Stimulated activated effector memory CD8-positive, alpha-beta T cell treated with anti-CD3 and anti-CD28 coated beads, Interleukin-12 subunit alpha, Interleukin-12 subunit beta, amount 100 ng/mL, for 72 hours (primary cell): ENCODE measurements around the gene HOOK2.

ENCODE experiments used
- ATAC-seq: fragments of 150-1000 bp; cut with Tn5 transposase; 2 replicates; pipeline ENCODE4 v1.10.0; 2021
- DNase-seq, 2 donors: peaks; one replicate each; pipeline ENCODE4 v3.0.0; 2021 to 2022; ENCODE audit warnings: low spot score in 2 of 2
- H3K27ac Mint-ChIP-seq: one replicate; pipeline ENCODE4 v1.8.0; 2022; ENCODE audit warnings: mild to moderate bottlenecking, mixed read lengths
- H3K36me3 Mint-ChIP-seq: one replicate; pipeline ENCODE4 v1.8.0; 2022; ENCODE audit warnings: mild to moderate bottlenecking, mixed read lengths
- H3K4me1 Mint-ChIP-seq: one replicate; pipeline ENCODE4 v1.8.0; 2022; ENCODE audit warnings: mixed read lengths
- H3K4me3 Mint-ChIP-seq: one replicate; pipeline ENCODE4 v1.8.0; 2022; ENCODE audit warnings: mild to moderate bottlenecking, mixed read lengths
- H3K9me3 Mint-ChIP-seq: one replicate; pipeline ENCODE4 v1.8.0; 2022; ENCODE audit warnings: mixed read lengths

Gene HOOK2

DNA sequence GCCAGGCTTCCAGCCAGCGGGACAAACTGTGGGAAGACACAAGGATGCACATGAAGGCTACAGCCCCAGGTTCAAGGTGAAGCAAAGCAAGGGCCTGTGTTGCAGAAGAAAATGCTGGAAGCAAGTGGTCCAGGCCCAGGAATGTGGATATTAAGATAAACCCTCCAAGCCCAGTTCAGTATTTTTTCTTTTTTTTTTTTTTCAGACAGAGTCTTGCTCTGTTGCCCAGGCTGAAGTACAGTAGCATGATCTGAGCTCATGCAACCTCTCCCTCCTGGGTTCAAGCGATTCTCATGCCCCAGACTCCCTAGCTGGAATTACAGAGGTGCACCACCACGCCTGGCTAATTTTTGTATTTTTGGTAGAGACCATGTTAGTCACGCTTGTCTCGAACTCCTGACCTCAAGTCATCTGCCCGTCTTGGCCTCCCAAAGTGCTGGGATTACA is 21.8 kb upstream of the HOOK2 start:
- H3K4me1 Mint-ChIP-seq = peaks cover 33% of the 10 kb centered on the region

DNA sequence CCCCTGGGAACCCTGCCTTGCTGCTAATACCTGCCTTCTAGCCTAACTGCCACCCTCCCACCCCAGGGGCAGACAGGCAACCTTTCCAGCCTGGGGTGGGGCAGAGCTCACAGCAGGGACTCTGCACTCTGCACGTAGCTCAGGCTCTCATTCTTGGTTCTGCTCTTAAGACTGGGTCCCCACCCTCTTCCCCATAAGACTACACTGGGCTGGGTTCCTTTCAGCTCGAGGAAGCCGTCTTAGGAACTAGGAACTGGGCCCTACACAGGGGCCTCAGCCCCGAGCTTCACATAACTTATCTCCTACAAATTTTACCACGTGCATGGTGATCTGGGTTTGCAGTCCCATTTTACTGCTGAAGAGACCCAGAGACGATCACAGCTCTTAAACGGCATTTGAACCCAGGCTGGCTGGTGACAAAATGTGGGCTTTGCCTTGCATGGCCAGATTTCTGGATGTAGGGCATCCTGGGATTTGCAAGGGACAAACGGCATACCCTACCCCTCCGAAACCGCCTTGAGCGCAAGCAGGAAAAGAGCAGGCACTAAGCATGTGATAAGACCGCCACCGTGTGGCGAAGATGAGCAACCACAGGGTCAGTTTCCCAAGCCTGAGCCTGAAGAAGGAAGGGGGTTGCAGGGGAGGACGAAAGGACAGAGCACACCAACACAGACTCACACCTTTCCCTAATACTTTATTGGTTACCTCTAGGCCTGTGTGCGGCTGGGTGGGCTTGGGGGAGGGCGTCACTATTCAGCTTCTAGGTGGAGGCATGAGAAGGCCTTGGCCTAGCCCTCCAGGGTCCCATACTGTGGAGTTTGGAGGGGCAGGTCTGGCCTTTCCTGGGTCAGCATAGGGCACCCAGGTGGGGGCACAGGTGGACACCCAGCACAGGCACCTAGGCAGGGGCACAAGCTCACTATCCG is 21.1 kb upstream of the HOOK2 start:
- no peaks in the 10 kb centered on the region for H3K9me3 Mint-ChIP-seq
- ATAC-seq (no peak), DNase-seq (peak; percentile 67 to 89)
- H3K4me3 Mint-ChIP-seq = peak overlapping the region; percentile 98
- H3K27ac Mint-ChIP-seq = peak overlapping the region; percentile 83
- peaks cover 85% of the 10 kb centered on the region for H3K36me3 Mint-ChIP-seq
- H3K4me1 Mint-ChIP-seq = peaks cover 30% of the 10 kb centered on the region

More for the DNA sequence above, 21.8 kb upstream of the HOOK2 start:
- DNase-seq (no peak), ATAC-seq (no peak)
- peaks cover 80% of the 10 kb centered on the region for H3K36me3 Mint-ChIP-seq
- no peaks in the 10 kb centered on the region for H3K9me3 Mint-ChIP-seq
- H3K4me3 Mint-ChIP-seq = no peak overlapping the region
- no peak overlapping the region for H3K27ac Mint-ChIP-seq

DNA sequence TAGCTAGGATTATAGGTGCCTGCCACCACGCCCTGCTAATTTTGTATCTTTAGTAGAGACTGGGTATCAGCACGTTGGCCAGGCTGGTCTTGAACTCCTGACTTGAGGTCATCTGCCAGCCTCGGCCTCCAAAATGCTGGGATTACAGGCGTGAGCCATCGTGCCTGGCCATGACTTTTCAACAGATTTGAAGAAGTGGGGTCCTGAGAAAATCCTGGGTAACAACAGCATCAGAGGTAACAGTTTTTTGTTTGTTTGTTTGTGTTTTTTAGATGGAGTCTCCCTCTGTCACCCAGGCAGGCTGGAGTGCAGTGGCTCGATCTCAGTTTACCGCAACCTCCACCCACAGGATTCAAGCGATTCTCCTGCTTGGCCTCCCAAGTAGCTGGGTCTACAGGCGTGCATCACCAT is 19.6 kb upstream of the HOOK2 start:
- DNase-seq (no peak), ATAC-seq (no peak)
- peak overlapping the region; percentile 97 for H3K27ac Mint-ChIP-seq
- peaks cover 32% of the 10 kb centered on the region for H3K4me1 Mint-ChIP-seq
- H3K9me3 Mint-ChIP-seq = no peaks in the 10 kb centered on the region
- peak overlapping the region; percentile 98 for H3K4me3 Mint-ChIP-seq
- H3K36me3 Mint-ChIP-seq = peaks cover 89% of the 10 kb centered on the region

DNA sequence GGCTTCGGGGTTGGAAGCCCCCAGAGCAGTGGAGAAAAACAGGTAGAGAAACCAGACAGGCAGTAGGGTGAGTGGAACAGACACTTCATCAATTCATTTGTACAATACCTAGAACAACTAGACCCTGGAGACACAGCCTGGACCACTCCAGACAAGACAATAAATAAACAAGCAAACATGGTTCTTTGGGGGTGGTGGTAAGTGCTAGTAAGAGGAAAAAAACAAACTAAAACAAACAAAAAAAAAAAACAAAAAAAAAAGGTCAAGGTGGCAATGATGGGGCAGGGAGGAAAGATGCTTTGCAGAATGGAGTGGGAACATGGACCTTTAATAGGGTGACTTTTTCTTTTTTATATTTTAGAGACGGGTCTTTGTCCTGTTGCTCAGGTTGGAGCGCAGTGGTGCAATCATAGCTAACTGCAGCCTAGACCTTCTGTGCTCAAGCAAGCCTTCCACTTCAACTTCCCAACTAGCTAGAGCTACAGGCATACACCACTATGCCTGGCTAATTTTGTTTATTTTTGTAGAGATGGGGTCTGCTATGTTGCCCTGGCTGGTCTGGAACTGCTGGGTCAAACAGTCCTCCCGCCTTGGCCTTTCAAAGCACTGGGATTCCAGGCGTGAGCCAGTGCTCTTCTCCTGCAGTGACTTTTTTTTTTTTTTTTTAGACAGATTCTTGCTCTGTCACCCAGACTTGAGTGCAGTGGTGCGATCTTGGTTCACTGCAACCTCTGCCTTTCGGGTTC is 19.0 kb upstream of the HOOK2 start:
- no peak for DNase-seq
- Mint-ChIP-seq H3K4me3 (peak overlapping the region; percentile 98), H3K9me3 (no peaks in the 10 kb centered on the region), H3K27ac (peak overlapping the region; percentile 97), H3K4me1 (peaks cover 32% of the 10 kb centered on the region), H3K36me3 (peaks cover 90% of the 10 kb centered on the region)
- no peak for ATAC-seq

DNA sequence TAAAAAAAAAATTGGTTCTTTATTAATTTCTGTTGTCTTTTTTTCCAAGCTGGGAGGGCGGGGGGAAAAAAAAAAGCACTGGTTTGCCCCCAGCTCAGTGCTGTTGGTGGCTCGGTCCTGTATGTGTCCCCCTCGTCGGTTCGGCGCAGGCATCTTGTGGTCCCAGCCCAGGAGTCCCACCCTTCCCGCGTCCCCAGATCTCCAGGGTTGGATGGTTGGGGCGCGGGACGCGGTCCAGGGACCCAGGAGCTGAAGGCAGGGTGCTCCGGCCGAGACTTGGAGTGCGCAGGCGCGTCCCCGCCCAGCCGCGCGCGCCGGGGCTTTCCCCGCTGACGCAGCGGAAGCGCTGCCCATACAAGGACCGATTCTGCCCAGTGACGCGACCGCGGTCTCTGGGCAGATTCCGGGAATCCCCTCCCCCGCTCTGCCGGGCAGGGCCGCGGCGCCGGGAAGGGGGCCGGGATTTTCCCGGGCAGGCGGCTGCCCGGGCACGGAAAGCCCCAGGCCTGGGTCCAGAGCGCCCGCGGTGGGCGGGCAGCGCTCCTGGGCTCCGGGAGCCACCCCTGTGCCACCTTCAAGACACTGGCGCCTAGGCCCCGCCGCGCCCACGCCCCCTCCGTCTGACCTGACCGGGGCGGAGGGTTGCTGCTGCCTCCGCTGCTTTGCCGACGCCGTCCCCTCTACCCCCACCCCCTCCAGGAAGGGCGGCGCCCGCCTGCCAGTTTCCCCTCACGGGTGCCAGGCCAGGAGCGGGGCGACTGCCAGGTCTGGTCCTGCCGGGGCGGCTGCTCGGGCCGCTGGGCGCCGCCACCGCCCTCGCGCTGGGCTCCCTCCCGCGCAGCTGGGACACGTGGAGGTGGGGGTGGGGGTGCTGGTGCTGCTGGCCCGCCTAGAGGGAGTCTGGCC is 18.2 kb upstream of the HOOK2 start:
- H3K9me3 Mint-ChIP-seq = no peaks in the 10 kb centered on the region
- H3K36me3 Mint-ChIP-seq = peaks cover 89% of the 10 kb centered on the region
- ATAC-seq = peak; percentile 59

DNA sequence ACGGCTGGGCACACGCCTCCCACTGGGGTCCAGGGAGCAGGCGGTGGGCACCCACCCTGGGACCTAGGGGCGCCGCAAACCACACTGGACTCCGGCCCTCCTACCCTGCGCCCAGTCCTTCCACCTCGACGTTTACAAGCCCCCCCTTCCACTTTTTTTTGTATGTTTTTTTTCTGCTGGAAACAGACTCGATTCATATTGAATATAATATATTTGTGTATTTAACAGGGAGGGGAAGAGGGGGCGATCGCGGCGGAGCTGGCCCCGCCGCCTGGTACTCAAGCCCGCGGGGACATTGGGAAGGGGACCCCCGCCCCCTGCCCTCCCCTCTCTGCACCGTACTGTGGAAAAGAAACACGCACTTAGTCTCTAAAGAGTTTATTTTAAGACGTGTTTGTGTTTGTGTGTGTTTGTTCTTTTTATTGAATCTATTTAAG is 17.5 kb upstream of the HOOK2 start:
- H3K36me3 Mint-ChIP-seq = peaks cover 82% of the 10 kb centered on the region
- H3K4me3 Mint-ChIP-seq = peak overlapping the region; percentile 98
- DNase-seq = no peak
- peaks cover 45% of the 10 kb centered on the region for H3K4me1 Mint-ChIP-seq
- ATAC-seq = no peak
- peak overlapping the region; percentile 97 for H3K27ac Mint-ChIP-seq
- no peaks in the 10 kb centered on the region for H3K9me3 Mint-ChIP-seq

More for the DNA sequence above, 18.2 kb upstream of the HOOK2 start:
- H3K4me3 Mint-ChIP-seq = peak overlapping the region; percentile 98
- peaks cover 40% of the 10 kb centered on the region for H3K4me1 Mint-ChIP-seq
- H3K27ac Mint-ChIP-seq = peak overlapping the region; percentile 97
- DNase-seq = peak; percentile 97 to 98

DNA sequence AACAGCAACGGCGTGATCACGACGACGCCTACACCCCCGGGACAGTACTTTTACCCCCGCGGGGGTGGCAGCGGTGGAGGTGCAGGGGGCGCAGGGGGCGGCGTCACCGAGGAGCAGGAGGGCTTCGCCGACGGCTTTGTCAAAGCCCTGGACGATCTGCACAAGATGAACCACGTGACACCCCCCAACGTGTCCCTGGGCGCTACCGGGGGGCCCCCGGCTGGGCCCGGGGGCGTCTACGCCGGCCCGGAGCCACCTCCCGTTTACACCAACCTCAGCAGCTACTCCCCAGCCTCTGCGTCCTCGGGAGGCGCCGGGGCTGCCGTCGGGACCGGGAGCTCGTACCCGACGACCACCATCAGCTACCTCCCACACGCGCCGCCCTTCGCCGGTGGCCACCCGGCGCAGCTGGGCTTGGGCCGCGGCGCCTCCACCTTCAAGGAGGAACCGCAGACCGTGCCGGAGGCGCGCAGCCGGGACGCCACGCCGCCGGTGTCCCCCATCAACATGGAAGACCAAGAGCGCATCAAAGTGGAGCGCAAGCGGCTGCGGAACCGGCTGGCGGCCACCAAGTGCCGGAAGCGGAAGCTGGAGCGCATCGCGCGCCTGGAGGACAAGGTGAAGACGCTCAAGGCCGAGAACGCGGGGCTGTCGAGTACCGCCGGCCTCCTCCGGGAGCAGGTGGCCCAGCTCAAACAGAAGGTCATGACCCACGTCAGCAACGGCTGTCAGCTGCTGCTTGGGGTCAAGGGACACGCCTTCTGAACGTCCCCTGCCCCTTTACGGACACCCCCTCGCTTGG is 16.9 kb upstream of the HOOK2 start:
- H3K4me1 Mint-ChIP-seq = peaks cover 45% of the 10 kb centered on the region
- peaks cover 76% of the 10 kb centered on the region for H3K36me3 Mint-ChIP-seq
- ATAC-seq (no peak), DNase-seq (peak in 1 of 2 donors; percentile 88)
- no peaks in the 10 kb centered on the region for H3K9me3 Mint-ChIP-seq
- peak overlapping the region; percentile 97 for H3K27ac Mint-ChIP-seq
- peak overlapping the region; percentile 98 for H3K4me3 Mint-ChIP-seq

DNA sequence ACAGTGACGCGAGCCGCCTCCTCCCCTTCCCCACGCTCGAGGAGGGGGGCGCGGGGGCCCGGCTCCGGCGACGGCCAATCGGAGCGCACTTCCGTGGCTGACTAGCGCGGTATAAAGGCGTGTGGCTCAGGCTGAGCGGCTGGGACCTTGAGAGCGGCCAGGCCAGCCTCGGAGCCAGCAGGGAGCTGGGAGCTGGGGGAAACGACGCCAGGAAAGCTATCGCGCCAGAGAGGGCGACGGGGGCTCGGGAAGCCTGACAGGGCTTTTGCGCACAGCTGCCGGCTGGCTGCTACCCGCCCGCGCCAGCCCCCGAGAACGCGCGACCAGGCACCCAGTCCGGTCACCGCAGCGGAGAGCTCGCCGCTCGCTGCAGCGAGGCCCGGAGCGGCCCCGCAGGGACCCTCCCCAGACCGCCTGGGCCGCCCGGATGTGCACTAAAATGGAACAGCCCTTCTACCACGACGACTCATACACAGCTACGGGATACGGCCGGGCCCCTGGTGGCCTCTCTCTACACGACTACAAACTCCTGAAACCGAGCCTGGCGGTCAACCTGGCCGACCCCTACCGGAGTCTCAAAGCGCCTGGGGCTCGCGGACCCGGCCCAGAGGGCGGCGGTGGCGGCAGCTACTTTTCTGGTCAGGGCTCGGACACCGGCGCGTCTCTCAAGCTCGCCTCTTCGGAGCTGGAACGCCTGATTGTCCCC is 16.1 kb upstream of the HOOK2 start, which contains the start of gene JUNB:
TSS of gene JUNB (plus strand) at position 142 of the 706 bp plus-strand sequence. CDS start at position 428, 286 bp downstream.
- peaks cover 71% of the 10 kb centered on the region for H3K36me3 Mint-ChIP-seq
- peak; percentile 60 for ATAC-seq
- no peaks in the 10 kb centered on the region for H3K9me3 Mint-ChIP-seq
- DNase-seq = peak; percentile 96 to 99
- H3K27ac Mint-ChIP-seq = peak within 1 kb of the TSS; percentile 97
- peaks cover 43% of the 10 kb centered on the region for H3K4me1 Mint-ChIP-seq
- H3K4me3 Mint-ChIP-seq = peak within 1 kb of the TSS; percentile 98

DNA sequence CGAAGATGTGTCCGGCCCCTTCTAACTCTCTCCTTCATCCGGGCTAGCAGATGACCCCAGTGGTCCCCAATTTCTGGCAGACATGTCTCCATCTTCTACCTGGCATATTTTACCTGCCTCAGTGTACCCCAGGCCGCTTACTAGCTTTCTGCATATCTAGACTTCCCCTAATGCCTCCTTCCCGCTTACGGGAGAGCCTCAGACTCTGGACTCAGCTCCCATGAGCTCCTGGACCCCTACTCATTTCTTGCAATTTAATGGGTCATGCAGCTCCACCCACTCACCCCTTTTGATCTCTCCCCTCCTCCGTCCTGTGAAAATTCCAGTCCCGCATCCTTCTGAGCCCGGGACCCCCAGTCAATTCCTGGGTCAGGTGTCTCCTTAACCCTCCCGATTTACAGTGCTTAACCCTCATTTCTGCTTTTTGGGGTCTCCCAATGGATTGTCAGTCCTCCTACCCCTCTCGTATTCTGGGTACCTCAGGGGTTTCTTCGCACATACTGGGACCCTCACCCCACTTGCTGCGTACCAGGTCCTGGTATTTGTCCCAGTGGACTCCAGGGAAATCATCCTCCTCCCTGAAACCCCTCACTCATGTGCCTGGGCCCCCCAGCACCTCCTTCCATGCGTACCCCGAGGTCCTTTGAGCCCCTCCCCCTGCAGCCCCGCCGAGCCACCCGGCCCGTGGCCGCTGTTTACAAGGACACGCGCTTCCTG is 15.4 kb upstream of the HOOK2 start:
- Mint-ChIP-seq H3K4me3 (peak overlapping the region; percentile 98), H3K9me3 (no peaks in the 10 kb centered on the region), H3K4me1 (peaks cover 36% of the 10 kb centered on the region), H3K27ac (peak overlapping the region; percentile 97), H3K36me3 (peaks cover 64% of the 10 kb centered on the region)
- ATAC-seq (no peak), DNase-seq (no peak)

DNA sequence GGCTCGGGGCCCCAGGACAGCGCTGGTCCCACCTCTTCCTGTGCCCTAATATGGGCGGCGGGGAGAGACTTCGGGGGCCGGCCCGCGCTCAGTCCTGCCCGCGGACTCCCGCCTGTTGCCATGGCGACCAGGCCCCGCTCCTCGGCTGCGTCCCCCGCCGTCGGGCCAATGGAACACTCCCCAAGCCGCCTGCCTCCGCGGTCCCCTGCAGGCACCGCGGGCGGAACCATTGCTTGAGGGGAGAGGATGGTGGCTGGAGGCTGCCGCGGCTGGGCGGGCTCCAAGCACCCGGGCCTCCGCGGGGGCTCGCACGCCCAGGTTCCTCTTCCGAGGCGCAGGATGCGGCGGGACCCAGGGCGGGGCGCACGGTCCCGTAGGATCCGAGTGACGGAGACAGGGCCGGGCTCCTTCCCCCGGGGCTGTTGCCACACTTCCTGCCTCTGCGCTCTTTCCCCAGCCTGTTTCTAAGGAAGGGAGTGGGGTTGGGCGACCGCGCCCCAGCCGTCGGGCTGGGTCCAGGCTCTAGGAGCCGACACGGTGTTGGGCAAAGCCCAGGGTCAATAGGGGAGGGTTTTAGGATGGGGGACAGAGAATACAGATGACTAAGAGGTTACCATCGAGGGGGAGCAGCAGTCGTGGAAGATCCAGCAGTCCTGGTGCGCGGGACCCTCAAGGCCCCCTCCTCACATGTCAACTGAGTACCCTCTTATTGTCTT is 14.7 kb upstream of the HOOK2 start:
- no peaks in the 10 kb centered on the region for H3K9me3 Mint-ChIP-seq
- H3K4me1 Mint-ChIP-seq = peaks cover 33% of the 10 kb centered on the region
- H3K4me3 Mint-ChIP-seq = peak overlapping the region; percentile 98
- ATAC-seq = peak; percentile 69
- peak overlapping the region; percentile 97 for H3K27ac Mint-ChIP-seq
- H3K36me3 Mint-ChIP-seq = peaks cover 61% of the 10 kb centered on the region
- DNase-seq = peak; percentile 98 to 99

DNA sequence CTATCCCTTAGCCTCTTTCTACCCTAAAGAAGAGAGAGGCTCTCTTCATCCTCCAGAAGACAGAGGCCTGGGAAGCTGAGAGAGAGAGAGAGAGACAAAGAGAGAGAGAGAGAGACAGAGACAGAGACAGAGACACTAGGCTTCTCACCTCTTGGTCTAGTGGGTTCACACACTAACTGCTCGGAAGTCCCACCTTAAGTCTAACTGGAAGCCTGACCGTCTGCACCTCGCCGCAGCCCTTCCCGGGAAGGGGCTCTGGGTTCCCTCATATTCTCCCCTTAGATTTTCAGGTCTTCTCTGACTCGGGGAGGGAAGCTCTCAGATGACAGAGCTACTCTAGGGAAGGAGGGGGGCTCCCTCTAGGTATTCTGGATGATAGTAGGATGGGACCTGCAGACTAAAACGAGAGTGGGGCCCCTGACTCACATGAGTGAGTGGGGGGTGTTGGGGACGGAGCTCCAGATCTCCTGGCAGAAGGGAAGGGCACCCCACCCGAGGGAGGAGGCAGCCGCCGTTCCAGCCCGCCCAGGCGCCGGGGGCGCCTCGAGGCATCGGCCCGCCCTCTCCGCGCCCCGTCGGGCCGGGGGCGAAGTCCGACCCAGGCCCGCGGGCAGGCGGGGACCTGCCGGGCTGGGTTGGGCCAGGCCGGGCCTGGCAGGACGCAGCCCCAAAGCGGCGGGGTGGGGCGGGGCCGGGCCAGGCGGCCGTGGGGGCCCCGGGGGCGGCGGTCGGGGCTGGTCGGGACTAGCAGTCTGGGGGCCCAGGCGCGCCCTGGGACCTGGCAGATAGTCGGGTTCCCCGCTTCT is 13.9 kb upstream of the HOOK2 start:
- Mint-ChIP-seq H3K27ac (peak overlapping the region; percentile 96), H3K4me3 (peak overlapping the region; percentile 98), H3K4me1 (peaks cover 26% of the 10 kb centered on the region), H3K36me3 (peaks cover 54% of the 10 kb centered on the region), H3K9me3 (no peaks in the 10 kb centered on the region)
- ATAC-seq (no peak), DNase-seq (peak in 1 of 2 donors; percentile 80)

DNA sequence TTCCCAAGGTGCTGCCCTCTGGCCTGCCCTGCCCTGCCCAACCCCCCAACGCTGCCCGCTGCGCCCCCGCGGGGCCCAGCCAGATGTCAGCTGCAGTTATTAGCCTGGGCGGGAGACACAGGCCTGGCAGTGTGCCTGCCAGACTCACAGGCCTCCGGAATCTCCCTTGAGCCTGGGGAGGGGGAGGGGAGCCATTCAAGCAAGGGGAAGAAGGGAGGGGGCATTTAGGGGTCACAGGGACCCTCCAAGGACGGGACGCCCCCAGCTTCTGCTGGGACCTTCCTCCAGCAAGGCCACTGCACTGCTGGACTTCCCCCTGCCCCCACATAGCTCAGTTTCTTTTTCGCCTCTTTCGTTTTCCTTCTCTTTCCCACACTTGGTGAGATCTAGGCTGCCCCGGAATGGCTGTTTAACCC is 13.3 kb upstream of the HOOK2 start:
- H3K36me3 Mint-ChIP-seq = peaks cover 49% of the 10 kb centered on the region
- H3K9me3 Mint-ChIP-seq = no peaks in the 10 kb centered on the region
- peak overlapping the region; percentile 96 for H3K27ac Mint-ChIP-seq
- DNase-seq (peak in 1 of 2 donors; percentile 83), ATAC-seq (no peak)
- H3K4me3 Mint-ChIP-seq = peak overlapping the region; percentile 98
- H3K4me1 Mint-ChIP-seq = peaks cover 22% of the 10 kb centered on the region
